GM12878 (cell line): ENCODE data around the gene PSMB1. TPM values are rescaled to one million over a fixed set of nuclear protein-coding genes. Genes with fewer than 3 reads are reported as not detected.

ENCODE experiments used
- ATAC-seq: fragments of 200-7000 bp; cut with Tn5 transposase; 3 replicates; pipeline ENCODE4 v1.9.1; 2020; ENCODE audit warnings: mild to moderate bottlenecking, moderate library complexity
- BruUV-seq: library from RNA; stranded (reverse); fragments of 400-500 nt; replicated peaks from 2 replicates; lab custom pipeline; 2021; lab: Mats Ljungman, UMichigan
- CTCF ChIA-PET: fragments of 300-600 bp; sonication (Branson Sonifier 250); formaldehyde crosslinking; extraction: SDS; loops from one replicate; lab custom pipeline; 2021; ENCODE audit warnings: inconsistent platforms; lab: Yijun Ruan, JAX
- POLR2A ChIA-PET: fragments of 350-600 bp; formaldehyde crosslinking; extraction: SDS; loops from one replicate; lab custom pipeline; 2021; ENCODE audit warnings: inconsistent platforms; lab: Charles Lee
- RAD21 ChIA-PET: fragments of 300-600 bp; sonication (Branson Sonifier 250); formaldehyde crosslinking; loops from one replicate; lab custom pipeline; 2023; ENCODE audit warnings: antibody characterized with exemption; ENCODE audit not compliant: unreplicated experiment; lab: Charles Lee
- SMC1A ChIA-PET: fragments of 300-600 bp; sonication (Branson Sonifier 250); formaldehyde crosslinking; loops from one replicate; lab custom pipeline; 2023; ENCODE audit not compliant: unreplicated experiment, uncharacterized antibody; lab: Charles Lee
- DNase-seq: peaks from one replicate; pipeline ENCODE4 v3.0.0-alpha.2; 2011; ENCODE audit warnings: low read depth, low spot score
- FAIRE-seq: peaks from 3 replicates; lab custom pipeline; 2011; peaks lifted over from hg19 to GRCh38; lab: Jason Lieb, UNC
- H2AFZ ChIP-seq: 2 replicates; pipeline ENCODE4 v1.6.0; 2011; ENCODE audit warnings: low read depth, low read length, control low read depth; ENCODE audit not compliant: control insufficient read depth
- H3K27ac ChIP-seq: 2 replicates; pipeline ENCODE4 v1.5.1; 2011; ENCODE audit warnings: control low read depth; ENCODE audit not compliant: control insufficient read depth, insufficient read depth
- H3K27me3 ChIP-seq, 2 experiments: replicated peaks in 1 of 2; 2 replicates each; pipeline versions ENCODE4 v1.6.0 to v1.6.1; 2011; ENCODE audit warnings: low read length in 1 of 2; ENCODE audit not compliant: control insufficient read depth in 2 of 2, insufficient read depth in 2 of 2
- H3K36me3 ChIP-seq, 2 experiments: 2 replicates each; pipeline ENCODE4 v1.5.1; 2011; ENCODE audit warnings: low read length in 1 of 2; ENCODE audit not compliant: control insufficient read depth in 2 of 2, insufficient read depth in 2 of 2
- H3K4me1 ChIP-seq: 2 replicates; pipeline ENCODE4 v1.6.1; 2011; ENCODE audit warnings: mild to moderate bottlenecking, low read length, moderate library complexity, mixed read lengths; ENCODE audit not compliant: control insufficient read depth, insufficient read depth
- H3K4me2 ChIP-seq: 2 replicates; pipeline ENCODE4 v1.6.0; 2011; ENCODE audit warnings: control low read depth; ENCODE audit not compliant: control insufficient read depth, insufficient read depth
- H3K4me3 ChIP-seq: fragments of 200-600 bp; sonication (generic); 2 replicates; pipeline ENCODE4 v1.5.1; 2016
- H3K79me2 ChIP-seq: 2 replicates; pipeline ENCODE4 v1.6.0; 2011; ENCODE audit warnings: low read length; ENCODE audit not compliant: control insufficient read depth, insufficient read depth
- H3K9ac ChIP-seq: 2 replicates; pipeline ENCODE4 v1.8.0; 2011; ENCODE audit warnings: low read length, control low read depth, mixed read lengths; ENCODE audit not compliant: control insufficient read depth, insufficient read depth
- H3K9me3 ChIP-seq: replicated peaks from 3 replicates; pipeline ENCODE4 v1.5.1; 2011; ENCODE audit warnings: mild to moderate bottlenecking, low read length; ENCODE audit not compliant: control insufficient read depth, insufficient read depth
- H4K20me1 ChIP-seq: 2 replicates; pipeline ENCODE4 v1.6.0; 2011; ENCODE audit not compliant: control insufficient read depth, insufficient read depth
- CBX3 ChIP-seq: fragments of 200-600 bp; sonication (generic); IDR thresholded peaks from 2 replicates; pipeline ENCODE4 v1.6.1; 2016; ENCODE audit warnings: low read depth, borderline replicate concordance
- CREB1 ChIP-seq: IDR thresholded peaks from 2 replicates; pipeline ENCODE4 v1.6.1; 2012; ENCODE audit warnings: low read depth, mild to moderate bottlenecking, inconsistent platforms
- EED ChIP-seq: sonication (generic); IDR thresholded peaks from 2 replicates; pipeline ENCODE4 v1.6.1; 2016; ENCODE audit warnings: antibody characterized with exemption, low read depth
- GATAD2B ChIP-seq: fragments of 450-650 bp; conservative IDR thresholded peaks from 2 replicates; pipeline ENCODE4 v1.6.1; 2017; ENCODE audit warnings: low read depth, mild to moderate bottlenecking, moderate library complexity
- MEF2B ChIP-seq: fragments of 450-650 bp; IDR thresholded peaks from 2 replicates; pipeline ENCODE4 v1.6.1; 2018; ENCODE audit warnings: mild to moderate bottlenecking, moderate library complexity; ENCODE audit not compliant: partially characterized antibody, poor library complexity, severe bottlenecking
- NBN ChIP-seq: fragments of 450-650 bp; IDR thresholded peaks from 2 replicates; pipeline ENCODE4 v1.6.1; 2016
- PAX8 ChIP-seq: fragments of 450-650 bp; IDR thresholded peaks from 2 replicates; pipeline ENCODE4 v1.6.1; 2017; ENCODE audit warnings: mild to moderate bottlenecking, moderate library complexity
- POU2F2 ChIP-seq: IDR thresholded peaks from 3 replicates; pipeline ENCODE4 v1.6.1; 2011; ENCODE audit warnings: low read depth, mild to moderate bottlenecking, low read length, borderline replicate concordance
- RFX5 ChIP-seq: IDR thresholded peaks from 2 replicates; pipeline ENCODE4 v1.6.1; 2011; ENCODE audit warnings: low read depth, low read length, improper control_type of control experiment
- SMARCA5 ChIP-seq: fragments of 450-650 bp; IDR thresholded peaks from 2 replicates; pipeline ENCODE4 v1.6.1; 2017; ENCODE audit warnings: mild to moderate bottlenecking
- SUPT20H ChIP-seq: IDR thresholded peaks from 2 replicates; pipeline ENCODE4 v1.6.1; 2011; ENCODE audit warnings: low read depth, mild to moderate bottlenecking, low read length, moderate library complexity, borderline replicate concordance; ENCODE audit not compliant: control insufficient read depth
- YY1 ChIP-seq: IDR thresholded peaks from 2 replicates; pipeline ENCODE4 v1.6.1; 2011; ENCODE audit warnings: low read depth, mild to moderate bottlenecking, low read length
- ZNF217 ChIP-seq: fragments of 450-650 bp; IDR thresholded peaks from 2 replicates; pipeline ENCODE4 v1.6.1; 2017; ENCODE audit warnings: antibody characterized with exemption, mild to moderate bottlenecking
- ZSCAN29 ChIP-seq: fragments of 450-650 bp; IDR thresholded peaks from 2 replicates; pipeline ENCODE4 v1.6.1; 2017; ENCODE audit warnings: mild to moderate bottlenecking, moderate library complexity
- WGBS: methylation state at CpG from one replicate; pipeline ENCODE4 v1.1.6; 2016; ENCODE audit warnings: low lambda C conversion rate; ENCODE audit not compliant: insufficient replicate concordance, insufficient coverage; ENCODE audit errors: missing lambda C conversion rate; 5-methylcytosine and 5-hydroxymethylcytosine counted together
- in situ Hi-C: fragments of 300-500 bp; cut with MboI; formaldehyde crosslinking; loops from 9 replicates; pipeline ENCODE4 v1.14.3; 2018; ENCODE audit warnings: mixed read lengths
- intact Hi-C: fragments of 100-400 bp; cut with micrococcal nuclease; formaldehyde crosslinking; loops from one replicate; pipeline ENCODE4 v1.14.2; 2022; ENCODE audit not compliant: unreplicated experiment
- polyA plus RNA-seq, 11 experiments: library from polyadenylated mRNA; depleted of rRNA in 4 of 11; unstranded in 6 of 11; stranded (reverse) in 5 of 11; fragments of >200 nt; fragmentation: Nextera tagmentation in 4 of 11; fragmentation: Illumina TruSeq in 1 of 11; extraction: Ambion mirVana in 4 of 11; extraction: Trizol in 1 of 11; gene quantifications; 1 replicate in 1 of 11; 2 replicates in 10 of 11; pipeline versions ENCODE4 v1.2.1 to v1.2.3, GENCODE V29; 2011 to 2016; ENCODE audit warnings: inconsistent platforms in 2 of 11, missing spikeins in 2 of 11, low read depth in 1 of 11
- total RNA-seq, 4 experiments: library from RNA; depleted of rRNA in 3 of 4; stranded (reverse); fragments of >200 nt in 3 of 4; fragmentation: Illumina TruSeq in 1 of 4; extraction: Trizol in 1 of 4; gene quantifications; 2 replicates each; pipeline versions ENCODE4 v1.2.1 to v1.2.3, GENCODE V29; 2013 to 2021
- TF ChIP-seq, protein P1 (sequence below): IDR thresholded peaks from 2 replicates; pipeline ENCODE4 v1.6.1; 2012; ENCODE audit warnings: low read length, inconsistent platforms
- TF ChIP-seq, protein P2 (sequence below): fragments of 450-650 bp; IDR thresholded peaks from 2 replicates; pipeline ENCODE4 v1.6.1; 2017; ENCODE audit warnings: antibody characterized with exemption, mild to moderate bottlenecking, moderate library complexity
- TF ChIP-seq, protein P3 (sequence below): fragments of 450-650 bp; IDR thresholded peaks from 2 replicates; pipeline ENCODE4 v1.6.1; 2017; ENCODE audit warnings: mild to moderate bottlenecking, low read depth, inconsistent platforms; ENCODE audit not compliant: poor library complexity, severe bottlenecking

The PSMB1 gene
- total and polyA plus RNA-seq, 10 of the 15 experiments (the other 5 are each of a cell fraction or from before 2014, with no cell fraction given) = 208 to 1,317 (median 508) TPM

DNA sequence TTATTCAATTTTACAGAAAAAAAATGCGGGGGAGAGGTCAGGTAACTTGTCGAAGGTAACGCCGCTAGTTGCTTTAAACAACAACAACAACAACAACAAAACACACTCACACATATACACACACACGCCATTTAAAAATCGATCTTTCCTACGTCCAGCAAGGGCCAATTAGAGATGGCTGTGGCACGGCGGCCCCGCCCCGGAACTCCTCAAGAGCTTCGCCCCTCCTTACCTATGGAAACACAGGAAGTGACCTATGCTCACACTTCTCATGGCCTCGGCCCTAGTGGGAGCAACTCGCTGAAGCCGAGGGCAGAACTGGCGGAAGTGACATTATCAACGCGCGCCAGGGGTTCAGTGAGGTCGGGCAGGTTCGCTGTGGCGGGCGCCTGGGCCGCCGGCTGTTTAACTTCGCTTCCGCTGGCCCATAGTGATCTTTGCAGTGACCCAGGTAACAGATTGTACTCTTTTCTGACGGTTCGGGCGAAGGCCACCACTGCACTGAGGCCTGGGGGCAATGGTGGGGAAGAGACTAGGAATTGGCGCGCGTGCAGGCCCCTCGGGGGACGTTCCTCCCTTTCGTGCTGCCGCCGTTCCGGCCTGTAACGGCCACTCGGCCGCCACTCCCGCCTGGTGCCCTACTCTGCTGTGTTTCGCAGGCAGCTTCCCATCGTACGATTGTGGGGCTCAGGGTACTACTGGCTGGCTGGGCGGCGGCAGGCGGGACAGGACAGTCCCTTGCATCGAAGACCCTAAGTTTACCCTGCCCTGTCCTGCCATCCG lies 1.1 kb upstream of the PSMB1 start, which contains the start of gene TBP:
Gene TBP, plus strand, starts transcription at position 357 of the 783 bp plus-strand sequence. CDS start 2,661 bp downstream, outside the sequence.
- Histone ChIP-seq H3K9ac (peak within 1 kb of the TSS; percentile 89), H3K4me3 (peak within 1 kb of the TSS; percentile 76), H3K4me1 (peaks cover 3% of the 10 kb centered on the region; the same call in 1 of the 2 replicates), H2AFZ (peak within 1 kb of the TSS; percentile 93), H3K79me2 (peaks cover 68% of the 10 kb centered on the region), H3K27me3 (no peaks in the 10 kb centered on the region), H3K36me3 (peaks cover 0 to 7% of the 10 kb centered on the region in 2 experiments; a peak in 2 of 4 replicates), H4K20me1 (peaks cover under 1% of the 10 kb centered on the region; the same call in 1 of the 2 replicates), H3K27ac (peak within 1 kb of the TSS; percentile 90), H3K9me3 (no peaks in the 10 kb centered on the region), H3K4me2 (peak within 1 kb of the TSS; percentile 77)
- BruUV-seq = TSS peak; percentile 76
- POLR2A ChIA-PET = no interaction called here
- WGBS = 1% methylated on average over 51 of the region's 51 CpGs
- peak; percentile 99 for FAIRE-seq
- in situ Hi-C loops = loop anchor here (5.0 kb wide), 2 partner anchors 802 to 852 kb away; partner anchors contain the start of genes C6orf120, DYNLT2, ERMARD and WDR27
- intact Hi-C loops = loop anchor here (1.0 to 5.0 kb wide), 3 partner anchors 30 to 852 kb away; partner anchors contain the start of genes C6orf120, DYNLT2, ERMARD and PDCD2
- RAD21 ChIA-PET = interaction anchor here (0.9 to 1.3 kb wide), 2 partner anchors 13 to 30 kb away, joined by 3 to 4 read pairs; partner anchors contain the start of gene PDCD2
- SMC1A ChIA-PET = interaction anchor here (0.8 to 1.4 kb wide), 3 partner anchors 14 to 30 kb away, joined by 3 to 8 read pairs (median 3); partner anchors contain the start of gene PDCD2
- peak; percentile 91 for DNase-seq
- ATAC-seq = peak; percentile 95
- CTCF ChIA-PET = interaction anchor here (1.1 to 1.6 kb wide), 2 partner anchors 24 to 30 kb away, joined by 4 to 6 read pairs; partner anchors contain the start of gene PDCD2
- TF ChIP-seq RFX5 = peak; percentile 36
- no peak for TF ChIP-seq CBX3
- TF ChIP-seq CREB1 = peak; percentile 99
- TF ChIP-seq, protein P1, sequence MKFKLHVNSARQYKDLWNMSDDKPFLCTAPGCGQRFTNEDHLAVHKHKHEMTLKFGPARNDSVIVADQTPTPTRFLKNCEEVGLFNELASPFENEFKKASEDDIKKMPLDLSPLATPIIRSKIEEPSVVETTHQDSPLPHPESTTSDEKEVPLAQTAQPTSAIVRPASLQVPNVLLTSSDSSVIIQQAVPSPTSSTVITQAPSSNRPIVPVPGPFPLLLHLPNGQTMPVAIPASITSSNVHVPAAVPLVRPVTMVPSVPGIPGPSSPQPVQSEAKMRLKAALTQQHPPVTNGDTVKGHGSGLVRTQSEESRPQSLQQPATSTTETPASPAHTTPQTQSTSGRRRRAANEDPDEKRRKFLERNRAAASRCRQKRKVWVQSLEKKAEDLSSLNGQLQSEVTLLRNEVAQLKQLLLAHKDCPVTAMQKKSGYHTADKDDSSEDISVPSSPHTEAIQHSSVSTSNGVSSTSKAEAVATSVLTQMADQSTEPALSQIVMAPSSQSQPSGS = no peak
- TF ChIP-seq SUPT20H = no peak
- TF ChIP-seq YY1 = peak; percentile 95
- TF ChIP-seq GATAD2B = peak; percentile 52
- TF ChIP-seq, protein P2, sequence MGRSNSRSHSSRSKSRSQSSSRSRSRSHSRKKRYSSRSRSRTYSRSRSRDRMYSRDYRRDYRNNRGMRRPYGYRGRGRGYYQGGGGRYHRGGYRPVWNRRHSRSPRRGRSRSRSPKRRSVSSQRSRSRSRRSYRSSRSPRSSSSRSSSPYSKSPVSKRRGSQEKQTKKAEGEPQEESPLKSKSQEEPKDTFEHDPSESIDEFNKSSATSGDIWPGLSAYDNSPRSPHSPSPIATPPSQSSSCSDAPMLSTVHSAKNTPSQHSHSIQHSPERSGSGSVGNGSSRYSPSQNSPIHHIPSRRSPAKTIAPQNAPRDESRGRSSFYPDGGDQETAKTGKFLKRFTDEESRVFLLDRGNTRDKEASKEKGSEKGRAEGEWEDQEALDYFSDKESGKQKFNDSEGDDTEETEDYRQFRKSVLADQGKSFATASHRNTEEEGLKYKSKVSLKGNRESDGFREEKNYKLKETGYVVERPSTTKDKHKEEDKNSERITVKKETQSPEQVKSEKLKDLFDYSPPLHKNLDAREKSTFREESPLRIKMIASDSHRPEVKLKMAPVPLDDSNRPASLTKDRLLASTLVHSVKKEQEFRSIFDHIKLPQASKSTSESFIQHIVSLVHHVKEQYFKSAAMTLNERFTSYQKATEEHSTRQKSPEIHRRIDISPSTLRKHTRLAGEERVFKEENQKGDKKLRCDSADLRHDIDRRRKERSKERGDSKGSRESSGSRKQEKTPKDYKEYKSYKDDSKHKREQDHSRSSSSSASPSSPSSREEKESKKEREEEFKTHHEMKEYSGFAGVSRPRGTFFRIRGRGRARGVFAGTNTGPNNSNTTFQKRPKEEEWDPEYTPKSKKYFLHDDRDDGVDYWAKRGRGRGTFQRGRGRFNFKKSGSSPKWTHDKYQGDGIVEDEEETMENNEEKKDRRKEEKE = no peak
- TF ChIP-seq MEF2B = no peak
- no peak for TF ChIP-seq PAX8
- TF ChIP-seq ZSCAN29 = no peak
- TF ChIP-seq NBN = peak; percentile 92
- TF ChIP-seq ZNF217 = no peak
- TF ChIP-seq SMARCA5 = no peak
- TF ChIP-seq, protein P3, sequence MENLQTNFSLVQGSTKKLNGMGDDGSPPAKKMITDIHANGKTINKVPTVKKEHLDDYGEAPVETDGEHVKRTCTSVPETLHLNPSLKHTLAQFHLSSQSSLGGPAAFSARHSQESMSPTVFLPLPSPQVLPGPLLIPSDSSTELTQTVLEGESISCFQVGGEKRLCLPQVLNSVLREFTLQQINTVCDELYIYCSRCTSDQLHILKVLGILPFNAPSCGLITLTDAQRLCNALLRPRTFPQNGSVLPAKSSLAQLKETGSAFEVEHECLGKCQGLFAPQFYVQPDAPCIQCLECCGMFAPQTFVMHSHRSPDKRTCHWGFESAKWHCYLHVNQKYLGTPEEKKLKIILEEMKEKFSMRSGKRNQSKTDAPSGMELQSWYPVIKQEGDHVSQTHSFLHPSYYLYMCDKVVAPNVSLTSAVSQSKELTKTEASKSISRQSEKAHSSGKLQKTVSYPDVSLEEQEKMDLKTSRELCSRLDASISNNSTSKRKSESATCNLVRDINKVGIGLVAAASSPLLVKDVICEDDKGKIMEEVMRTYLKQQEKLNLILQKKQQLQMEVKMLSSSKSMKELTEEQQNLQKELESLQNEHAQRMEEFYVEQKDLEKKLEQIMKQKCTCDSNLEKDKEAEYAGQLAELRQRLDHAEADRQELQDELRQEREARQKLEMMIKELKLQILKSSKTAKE = no peak
- TF ChIP-seq POU2F2 = peak; percentile 58; the same call in 1 of the 3 replicates
- no peak for TF ChIP-seq EED
